ENCODE measurements around the gene OTULIN.

OTULIN gene

GRCh38 chr5:14724633-14725032 is 60.1 kb downstream of the OTULIN start:
- no peak for DNase-seq

GRCh38 chr5:14726066-14726838 is 61.7 kb downstream of the OTULIN start:
- DNase-seq = no peak

DNA sequence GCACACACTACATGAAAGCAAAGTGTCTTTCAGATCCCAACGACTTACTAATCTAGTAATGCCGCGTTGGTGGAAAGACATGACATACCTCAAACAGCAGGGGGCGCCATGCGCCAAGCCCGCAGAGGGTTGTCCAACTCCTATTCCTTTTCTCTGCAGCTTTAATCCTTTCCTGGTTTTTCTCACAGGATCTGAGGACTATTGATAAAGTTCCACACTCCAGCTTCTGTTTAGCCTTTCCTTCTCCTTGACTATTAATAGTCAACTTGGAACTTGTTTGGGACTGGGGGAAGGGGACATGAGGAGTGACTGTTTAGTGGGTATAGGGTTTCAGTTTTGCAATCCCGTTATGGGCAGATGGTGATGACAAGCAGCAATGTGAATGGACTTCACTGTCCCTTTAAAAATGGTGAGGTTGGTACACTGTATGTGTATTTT is 62.9 kb downstream of the OTULIN start:
- no peak for DNase-seq

- no peak for DNase-seq
These were observed 63.5 kb downstream of the OTULIN start for GRCh38 chr5:14727928-14728458.

DNA sequence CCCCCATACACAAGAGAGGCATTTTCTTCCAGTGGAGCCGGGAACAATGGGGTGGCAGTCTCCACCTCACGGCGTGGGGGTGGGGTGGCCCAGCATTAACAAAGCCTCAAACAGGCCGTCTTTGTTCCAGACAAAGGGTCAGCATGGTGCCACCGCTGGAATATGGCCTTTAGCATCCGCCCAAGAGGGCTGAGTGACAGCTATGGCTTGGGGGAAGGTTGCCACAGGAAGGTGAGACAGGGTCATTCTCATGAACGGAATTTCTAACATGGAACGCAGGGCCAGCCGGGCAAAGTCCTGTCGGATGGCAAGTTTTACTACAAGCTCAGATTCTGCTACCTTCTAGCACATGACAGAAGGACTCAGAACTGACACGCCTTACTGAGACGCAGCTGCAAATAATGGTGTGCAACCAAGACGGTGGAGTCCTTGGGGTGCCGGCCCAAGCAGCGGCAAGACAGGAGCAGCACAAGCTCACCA is 64.0 kb downstream of the OTULIN start:
- DNase-seq = no peak

GRCh38 chr5:14729448-14730385 is 65.2 kb downstream of the OTULIN start:
- no peak for DNase-seq

DNA sequence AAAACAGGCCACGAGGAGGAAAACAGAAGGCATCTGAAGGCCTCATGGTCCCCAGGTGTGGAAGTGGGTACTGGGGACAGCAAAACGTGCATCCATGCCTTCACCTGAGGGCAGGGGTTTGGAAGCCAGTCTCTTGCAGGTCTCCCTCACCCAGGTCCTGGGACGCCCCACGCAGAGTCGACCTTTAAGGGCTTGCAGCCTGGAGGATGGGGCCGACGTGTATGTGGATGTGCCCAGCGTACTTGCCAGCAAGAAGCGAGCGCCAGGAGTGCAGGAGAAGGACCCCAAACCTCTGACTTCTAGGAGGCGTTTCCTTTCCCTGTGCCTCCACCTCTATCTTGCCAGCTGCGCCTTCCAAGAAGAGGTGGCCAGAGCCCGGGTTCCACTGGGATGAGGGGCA is 65.9 kb downstream of the OTULIN start:
- DNase-seq = no peak

- no peak for DNase-seq
These were observed 66.4 kb downstream of the OTULIN start for GRCh38 chr5:14730881-14731280.

GRCh38 chr5:14732991-14733390 is 68.5 kb downstream of the OTULIN start:
- no peak for DNase-seq

DNA sequence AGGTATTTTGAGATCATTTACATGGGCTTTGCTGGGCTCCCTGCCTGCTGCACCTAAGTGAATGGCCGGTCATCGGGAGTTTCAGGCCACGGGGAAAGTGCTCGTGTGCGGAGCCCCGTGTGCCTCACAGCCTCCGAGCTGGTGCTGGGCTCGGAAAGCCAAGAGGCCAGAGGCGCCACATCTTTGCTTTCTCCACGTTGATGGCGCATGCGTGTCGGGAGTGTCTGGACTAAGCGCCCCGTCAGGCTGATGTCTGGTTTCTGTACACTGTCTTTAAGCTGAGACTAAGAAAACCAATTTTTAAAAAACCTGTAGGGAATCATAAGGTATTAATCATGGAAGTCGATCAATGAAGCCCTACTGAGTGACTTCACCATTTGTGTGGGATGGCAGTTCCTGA is 69.1 kb downstream of the OTULIN start:
- no peak for DNase-seq

DNA sequence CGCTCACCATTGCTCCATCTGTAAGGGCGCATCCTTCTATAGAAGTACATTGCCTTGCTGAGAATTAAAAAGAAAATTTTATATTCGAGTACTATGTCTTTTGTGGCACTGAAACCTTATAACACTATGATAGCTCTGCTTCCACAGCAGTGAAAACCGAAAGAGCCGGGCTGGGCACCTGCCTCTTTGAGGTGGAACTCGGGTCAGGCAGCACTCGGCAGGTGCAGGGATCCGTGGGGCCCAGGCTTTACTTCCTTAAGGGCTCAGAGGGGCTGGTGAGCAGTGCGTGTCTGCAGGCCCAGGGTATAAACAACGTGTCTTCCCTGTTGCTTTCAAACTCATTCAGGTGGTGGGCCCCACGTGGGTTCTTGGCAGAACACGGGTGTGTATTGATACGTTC is 69.9 kb downstream of the OTULIN start:
- DNase-seq = no peak

GRCh38 chr5:14735944-14736343 is 71.4 kb downstream of the OTULIN start:
- DNase-seq = no peak

DNA sequence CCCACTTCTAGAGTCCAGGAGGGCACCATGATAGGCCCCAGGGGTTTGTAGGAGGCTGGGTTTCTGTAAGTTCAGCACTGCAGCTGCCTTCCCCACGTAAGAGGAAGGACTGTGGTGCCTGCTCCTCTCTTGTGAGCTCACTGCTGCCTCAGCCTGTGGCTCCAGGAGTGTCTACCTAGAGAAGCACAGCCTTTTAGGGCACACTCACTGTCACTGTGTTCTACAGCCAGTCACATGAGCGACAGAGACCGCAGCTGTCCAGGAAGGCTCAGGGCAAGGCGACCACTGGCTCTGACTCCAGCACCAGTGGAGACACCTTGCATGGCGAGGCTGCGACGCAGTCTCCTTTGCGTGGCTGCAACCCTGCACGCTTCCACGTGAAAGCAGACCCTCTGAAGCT is 72.8 kb downstream of the OTULIN start:
- DNase-seq = no peak

DNA sequence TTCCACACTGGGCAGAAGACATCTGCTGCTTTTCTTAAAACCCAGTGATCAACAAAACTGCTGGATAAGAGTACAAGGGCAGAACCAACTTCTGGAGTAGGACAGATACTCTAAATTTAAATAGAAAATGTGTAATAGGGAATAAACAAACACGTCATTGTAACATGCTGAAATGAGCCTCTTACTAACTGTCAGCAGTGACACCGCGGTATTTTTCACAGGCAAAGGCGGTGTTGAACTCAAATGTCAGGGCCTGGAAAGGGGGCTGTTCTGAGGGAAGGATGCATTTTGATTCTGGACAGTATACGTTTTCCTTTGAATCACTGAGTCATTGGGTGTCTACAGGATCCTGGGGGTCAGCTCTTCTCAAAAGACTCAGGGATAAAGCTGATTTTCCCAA is 73.5 kb downstream of the OTULIN start:
- DNase-seq = no peak

- DNase-seq = no peak
These were observed 75.0 kb downstream of the OTULIN start for GRCh38 chr5:14739538-14739937.

- no peak for DNase-seq
These were observed 75.5 kb downstream of the OTULIN start for GRCh38 chr5:14739981-14740380.

- no peak for DNase-seq
These were observed 76.6 kb downstream of the OTULIN start for GRCh38 chr5:14741131-14741530.

GRCh38 chr5:14741801-14742440 is 77.4 kb downstream of the OTULIN start:
- no peak for DNase-seq

DNA sequence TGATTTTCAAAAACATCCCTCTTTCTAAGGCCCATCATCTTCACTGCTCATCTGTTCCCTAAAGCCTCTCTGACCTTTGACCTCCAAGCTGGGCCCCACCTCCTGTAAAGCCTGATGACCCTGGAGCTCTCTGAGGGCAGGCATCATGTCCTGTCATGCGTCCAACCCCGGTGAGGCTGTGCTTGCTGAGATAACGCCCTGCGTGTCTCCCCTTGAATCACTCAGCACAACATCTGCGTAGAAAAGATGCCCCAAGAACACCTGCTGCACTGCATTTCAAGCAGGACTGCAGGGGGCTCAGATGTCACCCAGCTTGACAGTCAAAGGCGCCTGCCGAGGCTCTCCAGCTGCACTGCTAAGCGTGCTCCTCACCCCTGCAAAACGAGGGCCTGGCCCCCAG is 78.0 kb downstream of the OTULIN start:
- DNase-seq = no peak

DNA sequence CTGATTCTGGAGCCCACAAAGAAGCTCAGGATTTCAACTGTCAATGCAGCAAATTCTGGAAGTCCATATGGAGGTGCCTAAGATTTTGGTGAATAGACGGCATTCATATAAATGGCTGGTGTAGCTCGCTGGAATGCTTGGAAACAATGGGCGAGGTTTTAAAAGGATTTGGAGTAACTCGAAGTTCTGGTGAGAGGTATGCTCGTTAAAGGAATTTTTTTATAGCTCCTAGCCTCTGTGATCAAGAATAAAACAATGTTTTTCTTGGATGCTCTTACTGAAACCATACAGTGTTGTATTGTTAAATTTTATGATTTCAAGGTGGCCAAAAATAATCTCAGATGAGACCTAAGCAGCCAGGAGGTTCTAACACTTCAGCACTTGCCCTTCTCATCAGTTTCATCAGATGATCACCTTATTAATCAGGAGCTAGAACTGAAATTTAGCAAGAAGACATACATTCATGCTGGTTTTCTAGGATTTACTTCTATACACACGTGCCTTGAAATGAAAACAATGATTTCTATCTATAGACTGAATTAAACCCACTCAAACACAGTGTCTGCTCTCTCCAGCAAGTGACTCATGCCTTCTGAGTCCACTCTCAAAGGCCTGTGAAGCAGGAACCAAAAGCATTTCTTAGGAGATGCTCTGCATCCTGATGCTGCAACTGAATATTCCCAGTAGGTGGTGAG is 79.2 kb downstream of the OTULIN start:
- DNase-seq = no peak

- DNase-seq = no peak
These were observed 80.0 kb downstream of the OTULIN start for GRCh38 chr5:14744296-14745187.
